Measurements from ENCODE around the gene PHF2.
"Not testable (repeated sequence)": the region's sequence is repeated elsewhere in the genome, so short reads cannot be mapped to it uniquely, and the experiment has no call there.

PHF2 gene

DNA sequence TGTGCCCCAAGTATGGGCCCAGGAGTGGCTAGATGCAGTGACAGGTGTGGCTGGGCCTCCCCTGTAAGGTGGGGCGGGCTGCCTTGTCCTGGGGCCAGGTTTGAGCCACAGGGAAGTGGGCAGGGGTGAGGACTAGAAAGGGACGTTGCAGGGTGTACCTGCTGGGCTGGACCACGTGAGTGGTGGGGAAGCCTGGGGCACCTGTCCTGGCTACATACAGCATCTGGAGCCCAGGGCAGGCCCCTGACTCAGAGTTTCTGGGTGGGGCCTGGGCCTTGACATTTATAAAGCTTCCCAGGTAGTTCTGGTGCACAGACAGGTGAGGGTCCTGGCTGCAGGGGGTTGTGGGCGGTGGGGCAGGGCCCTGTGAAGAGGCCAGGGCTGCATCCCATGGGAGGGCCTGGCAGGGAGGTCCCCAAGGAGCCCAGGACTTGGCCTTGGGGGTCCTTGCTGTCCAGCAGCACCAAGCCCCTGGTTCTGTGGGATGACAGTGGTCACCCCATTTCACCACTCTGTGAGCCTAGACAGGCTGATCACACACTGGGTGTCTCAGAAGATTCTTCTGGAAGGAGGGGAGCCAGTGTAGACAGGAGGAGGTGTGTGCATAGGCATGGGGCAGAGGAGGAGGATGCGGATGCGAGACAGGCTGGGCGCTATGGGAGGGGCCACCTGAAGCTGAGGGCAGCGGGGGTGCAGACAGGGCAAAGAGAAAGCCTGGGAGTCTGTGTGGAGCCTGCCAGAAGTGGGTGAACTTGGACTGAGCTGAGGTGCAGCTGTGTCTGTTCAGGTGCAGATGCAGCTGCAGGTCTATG, 94.0 kb downstream of the PHF2 start:
- Histone ChIP-seq H3K4me1 (ENCODE audit: control insufficient read depth in 1 of 2, insufficient read depth in 2 of 2, low read length in 2 of 2) (no peaks in the 10 kb centered on the region), H3K9ac (ENCODE audit: low read depth in 1 of 2, low read length in 2 of 2) (no peak overlapping the region), H3K4me3 (ENCODE audit: low read depth in 1 of 2, low read length in 2 of 2) (no peak overlapping the region), H3K36me3 (ENCODE audit: control insufficient read depth in 1 of 2, insufficient read depth in 2 of 2, low read length in 2 of 2) (peaks cover 17 to 39% of the 10 kb centered on the region in 2 donors), H3K9me3 (ENCODE audit: control insufficient read depth in 1 of 2, low read length in 2 of 2) (no peaks in the 10 kb centered on the region), H3K27me3 (ENCODE audit: control insufficient read depth in 1 of 2, insufficient read depth in 2 of 2, low read length in 2 of 2) (no peaks in the 10 kb centered on the region), H3K27ac (ENCODE audit: low read depth, low read length) (no peak overlapping the region)

DNA sequence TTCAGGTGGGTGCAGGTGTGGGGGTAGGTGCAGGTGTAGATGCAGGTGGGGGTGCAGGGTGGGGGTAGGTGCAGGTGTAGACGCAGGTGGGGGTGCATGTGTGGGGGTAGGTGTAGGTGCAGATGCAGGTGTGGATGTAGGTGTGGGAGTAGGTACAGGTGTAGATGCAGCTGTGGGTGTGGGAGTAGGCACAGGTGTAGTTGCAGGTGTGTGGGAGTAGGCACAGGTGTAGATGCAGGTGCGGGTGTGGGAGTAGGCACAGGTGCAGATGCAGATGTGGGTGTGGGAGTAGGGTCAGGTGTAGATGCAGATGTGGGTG, 94.6 kb downstream of the PHF2 start:
- Histone ChIP-seq H3K4me3 (ENCODE audit: low read depth in 1 of 2, low read length in 2 of 2) (no peak overlapping the region), H3K4me1 (ENCODE audit: control insufficient read depth in 1 of 2, insufficient read depth in 2 of 2, low read length in 2 of 2) (no peaks in the 10 kb centered on the region), H3K9me3 (ENCODE audit: control insufficient read depth in 1 of 2, low read length in 2 of 2) (no peaks in the 10 kb centered on the region), H3K36me3 (ENCODE audit: control insufficient read depth in 1 of 2, insufficient read depth in 2 of 2, low read length in 2 of 2) (peaks cover 14 to 39% of the 10 kb centered on the region in 2 donors), H3K27ac (ENCODE audit: low read depth, low read length) (no peak overlapping the region), H3K27me3 (ENCODE audit: control insufficient read depth in 1 of 2, insufficient read depth in 2 of 2, low read length in 2 of 2) (no peaks in the 10 kb centered on the region), H3K9ac (ENCODE audit: low read depth in 1 of 2, low read length in 2 of 2) (no peak overlapping the region)

DNA sequence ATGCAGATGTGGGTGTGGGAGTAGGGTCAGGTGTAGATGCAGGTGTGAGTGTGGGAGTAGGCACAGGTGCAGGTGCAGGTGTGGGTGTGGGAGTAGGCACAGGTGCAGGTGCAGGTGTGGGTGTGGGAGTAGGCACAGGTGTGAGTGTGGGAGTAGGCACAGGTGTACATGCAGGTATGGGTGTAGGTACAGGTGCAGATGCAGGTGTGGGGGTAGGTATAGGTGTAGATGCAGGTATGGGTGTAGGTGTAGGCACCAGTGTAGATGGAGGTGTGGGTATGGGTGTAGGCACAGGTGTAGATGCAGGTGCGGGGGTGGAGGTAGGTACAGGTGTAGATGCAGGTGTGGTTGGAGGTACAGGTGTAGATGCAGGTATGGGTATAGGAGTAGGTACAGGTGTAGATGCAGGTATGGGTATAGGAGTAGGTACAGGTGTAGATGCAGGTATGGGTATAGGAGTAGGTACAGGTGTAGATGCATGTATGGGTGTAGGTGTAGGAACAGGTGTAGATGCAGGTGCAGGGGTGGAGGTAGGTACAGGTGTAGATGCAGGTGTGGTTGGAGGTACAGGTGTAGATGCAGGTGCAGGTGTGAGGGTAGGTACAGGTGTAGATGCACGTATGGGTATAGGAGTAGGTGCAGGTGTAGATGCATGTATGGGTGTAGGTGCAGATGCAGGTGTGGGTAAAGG, 96.1 kb downstream of the PHF2 start:
- not testable (repeated sequence) for H3K27me3 ChIP-seq (ENCODE audit: control insufficient read depth in 1 of 2, insufficient read depth in 2 of 2, low read length in 2 of 2); H3K9me3 ChIP-seq (ENCODE audit: control insufficient read depth in 1 of 2, low read length in 2 of 2); H3K4me1 ChIP-seq (ENCODE audit: control insufficient read depth in 1 of 2, insufficient read depth in 2 of 2, low read length in 2 of 2); H3K27ac ChIP-seq (ENCODE audit: low read depth, low read length); H3K9ac ChIP-seq (ENCODE audit: low read depth in 1 of 2, low read length in 2 of 2); H3K4me3 ChIP-seq (ENCODE audit: low read depth in 1 of 2, low read length in 2 of 2)
- H3K36me3 ChIP-seq (ENCODE audit: control insufficient read depth in 1 of 2, insufficient read depth in 2 of 2, low read length in 2 of 2): peaks cover 11 to 49% of the 10 kb centered on the region in 2 donors

DNA sequence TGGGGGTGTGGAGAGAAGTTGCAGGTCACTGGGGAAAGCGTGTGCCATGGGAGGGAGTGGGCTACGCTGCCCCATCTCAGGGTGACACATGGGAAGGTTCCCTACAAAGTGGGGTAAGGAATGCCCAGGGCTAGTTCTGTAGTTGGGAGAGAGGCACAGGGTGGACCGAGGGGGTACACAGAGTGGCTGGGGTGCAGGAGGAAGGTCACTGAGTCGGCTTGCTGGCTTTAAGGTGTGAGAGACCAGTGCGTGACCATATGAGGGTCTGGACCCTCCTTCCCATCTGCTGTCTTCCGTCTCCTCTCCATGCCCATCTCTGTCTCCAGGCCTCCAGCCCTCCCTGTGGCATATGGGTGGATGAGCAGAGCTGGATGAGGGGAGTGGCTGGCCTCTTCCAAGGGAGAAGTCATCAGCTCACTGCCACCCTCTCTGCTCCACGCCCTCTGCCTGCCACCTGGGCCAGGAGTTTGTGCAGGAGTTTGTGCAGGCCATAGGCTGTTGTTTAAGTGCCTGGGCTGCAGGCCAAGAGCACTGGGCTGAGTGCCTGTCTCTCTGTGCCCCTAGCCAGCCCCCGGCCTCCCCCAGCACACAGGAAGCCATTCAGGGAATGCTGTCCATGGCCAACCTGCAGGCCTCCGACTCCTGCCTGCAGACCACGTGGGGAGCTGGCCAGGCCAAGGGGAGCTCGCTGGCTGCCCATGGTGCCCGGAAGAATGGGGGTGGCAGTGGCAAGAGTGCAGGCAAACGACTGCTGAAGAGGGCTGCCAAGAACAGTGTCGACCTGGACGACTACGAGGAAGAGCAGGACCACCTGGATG, 96.8 kb downstream of the PHF2 start:
- H3K36me3 ChIP-seq (ENCODE audit: control insufficient read depth in 1 of 2, insufficient read depth in 2 of 2, low read length in 2 of 2): peaks cover 11 to 55% of the 10 kb centered on the region in 2 donors
- no peaks in the 10 kb centered on the region for H3K27me3 ChIP-seq (ENCODE audit: control insufficient read depth in 1 of 2, insufficient read depth in 2 of 2, low read length in 2 of 2)
- no peak overlapping the region for H3K9ac ChIP-seq (ENCODE audit: low read depth in 1 of 2, low read length in 2 of 2)
- no peak overlapping the region for H3K4me3 ChIP-seq (ENCODE audit: low read depth in 1 of 2, low read length in 2 of 2)
- no peaks in the 10 kb centered on the region for H3K4me1 ChIP-seq (ENCODE audit: control insufficient read depth in 1 of 2, insufficient read depth in 2 of 2, low read length in 2 of 2)
- H3K27ac ChIP-seq (ENCODE audit: low read depth, low read length): no peak overlapping the region
- no peaks in the 10 kb centered on the region for H3K9me3 ChIP-seq (ENCODE audit: control insufficient read depth in 1 of 2, low read length in 2 of 2)

DNA sequence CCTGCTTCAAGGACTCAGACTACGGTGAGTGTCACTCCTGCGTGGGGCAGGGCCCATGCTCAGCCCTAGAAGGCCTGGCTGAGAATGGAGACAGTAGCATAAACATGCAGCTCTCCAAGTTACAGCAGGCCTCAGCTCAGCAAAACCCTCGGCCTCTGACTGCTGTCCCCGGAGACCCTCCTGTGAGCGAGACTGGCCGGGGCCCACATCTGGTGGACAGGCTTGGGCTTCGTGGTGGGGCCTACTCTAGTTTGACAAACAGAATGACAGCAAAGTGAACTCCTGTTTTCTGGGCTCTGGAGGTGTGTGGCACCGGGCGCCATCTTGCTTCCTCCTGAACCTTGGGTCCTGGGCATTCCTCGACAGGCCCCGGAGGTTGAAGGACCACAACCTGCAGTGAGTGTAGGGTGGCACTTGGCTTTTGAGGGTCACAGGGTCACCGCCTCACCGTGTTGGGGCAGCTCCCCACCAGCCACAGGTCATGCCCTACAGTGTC, 97.5 kb downstream of the PHF2 start:
- peaks cover 11 to 58% of the 10 kb centered on the region in 2 donors for H3K36me3 ChIP-seq (ENCODE audit: control insufficient read depth in 1 of 2, insufficient read depth in 2 of 2, low read length in 2 of 2)
- H3K4me1 ChIP-seq (ENCODE audit: control insufficient read depth in 1 of 2, insufficient read depth in 2 of 2, low read length in 2 of 2): no peaks in the 10 kb centered on the region

DNA sequence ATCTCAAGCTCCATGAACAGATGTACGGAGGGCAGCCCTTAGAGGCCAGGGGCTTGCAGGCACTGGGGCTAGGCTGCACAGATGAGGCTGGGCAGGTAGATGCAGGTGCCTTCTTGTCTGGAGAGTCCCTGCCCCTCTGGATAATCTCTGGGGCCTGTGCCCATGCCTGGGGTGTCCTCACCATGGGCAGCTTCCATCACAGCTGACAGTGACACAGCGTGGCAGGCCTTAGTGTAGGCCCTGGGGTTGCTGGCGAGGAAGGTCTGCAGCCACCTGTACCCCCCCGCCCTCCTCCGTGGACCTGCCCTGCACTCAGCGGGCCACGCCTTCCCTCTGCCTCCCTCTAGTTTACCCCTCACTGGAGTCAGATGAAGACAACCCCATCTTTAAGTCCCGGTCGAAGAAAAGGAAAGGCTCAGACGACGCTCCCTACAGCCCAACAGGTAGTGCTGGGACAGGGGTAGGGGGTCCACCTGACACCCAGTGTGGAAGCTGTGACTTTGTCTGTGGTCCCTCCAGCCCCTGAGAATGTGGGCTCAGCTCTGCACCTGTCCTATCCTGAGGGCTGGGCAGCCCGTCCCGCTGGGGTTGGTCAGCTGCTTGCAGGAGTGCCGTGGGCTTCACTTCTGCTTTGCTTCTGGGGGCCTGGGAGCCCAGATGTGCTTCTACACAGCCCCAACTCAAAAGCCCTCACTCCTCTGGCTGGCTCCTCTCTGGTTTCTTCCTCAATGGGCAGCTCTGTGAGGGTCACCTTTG, 98.4 kb downstream of the PHF2 start:
- Histone ChIP-seq H3K36me3 (ENCODE audit: control insufficient read depth in 1 of 2, insufficient read depth in 2 of 2, low read length in 2 of 2) (peaks cover 11 to 58% of the 10 kb centered on the region in 2 donors), H3K4me3 (ENCODE audit: low read depth in 1 of 2, low read length in 2 of 2) (no peak overlapping the region), H3K9me3 (ENCODE audit: control insufficient read depth in 1 of 2, low read length in 2 of 2) (no peaks in the 10 kb centered on the region), H3K27ac (ENCODE audit: low read depth, low read length) (no peak overlapping the region), H3K9ac (ENCODE audit: low read depth in 1 of 2, low read length in 2 of 2) (no peak overlapping the region), H3K4me1 (ENCODE audit: control insufficient read depth in 1 of 2, insufficient read depth in 2 of 2, low read length in 2 of 2) (no peaks in the 10 kb centered on the region), H3K27me3 (ENCODE audit: control insufficient read depth in 1 of 2, insufficient read depth in 2 of 2, low read length in 2 of 2) (no peaks in the 10 kb centered on the region)

More for the DNA sequence above, 97.5 kb downstream of the PHF2 start:
- H3K9me3 ChIP-seq (ENCODE audit: control insufficient read depth in 1 of 2, low read length in 2 of 2): no peaks in the 10 kb centered on the region
- H3K4me3 ChIP-seq (ENCODE audit: low read depth in 1 of 2, low read length in 2 of 2): no peak overlapping the region
- H3K27ac ChIP-seq (ENCODE audit: low read depth, low read length): no peak overlapping the region
- H3K9ac ChIP-seq (ENCODE audit: low read depth in 1 of 2, low read length in 2 of 2): no peak overlapping the region
- H3K27me3 ChIP-seq (ENCODE audit: control insufficient read depth in 1 of 2, insufficient read depth in 2 of 2, low read length in 2 of 2): no peaks in the 10 kb centered on the region

DNA sequence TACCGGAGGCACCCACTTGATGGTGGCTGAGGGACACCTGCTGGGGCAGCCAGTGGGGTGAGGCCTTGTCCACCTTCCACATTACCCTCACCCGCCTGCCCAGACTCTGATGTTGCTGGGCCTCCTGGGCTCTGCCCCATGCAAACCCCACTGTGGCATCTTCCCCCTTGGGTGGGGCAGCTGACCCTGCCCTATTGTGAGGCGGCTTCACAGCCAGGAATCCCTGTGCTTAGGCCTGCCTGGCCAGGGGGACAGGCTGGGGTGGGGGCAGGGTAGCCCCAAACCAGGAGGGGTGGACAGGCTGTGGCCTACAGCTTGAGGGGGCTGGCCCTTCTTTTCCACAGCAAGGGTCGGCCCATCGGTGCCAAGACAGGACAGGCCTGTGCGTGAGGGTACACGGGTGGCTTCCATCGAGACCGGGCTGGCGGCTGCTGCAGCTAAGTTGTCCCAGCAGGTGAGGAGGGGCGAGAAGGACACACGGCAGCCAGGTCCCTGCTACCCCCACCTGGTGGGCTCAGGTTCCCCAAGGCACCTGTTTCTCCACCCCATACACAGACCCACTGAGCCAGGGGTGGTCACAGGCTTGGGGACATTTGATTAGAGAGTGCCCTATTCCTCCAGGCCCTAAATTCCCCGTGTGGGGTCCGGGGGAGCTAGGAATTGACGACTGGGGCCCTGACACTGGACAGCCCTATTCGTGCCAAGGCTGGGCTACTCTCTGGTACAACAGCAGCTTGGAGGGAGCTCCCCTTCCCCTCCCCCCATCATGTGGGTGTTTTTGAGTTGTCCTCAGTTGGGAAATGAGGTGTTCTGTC, 99.2 kb downstream of the PHF2 start:
- no peaks in the 10 kb centered on the region for H3K9me3 ChIP-seq (ENCODE audit: control insufficient read depth in 1 of 2, low read length in 2 of 2)
- peaks cover 11 to 58% of the 10 kb centered on the region in 2 donors for H3K36me3 ChIP-seq (ENCODE audit: control insufficient read depth in 1 of 2, insufficient read depth in 2 of 2, low read length in 2 of 2)
- H3K4me1 ChIP-seq (ENCODE audit: control insufficient read depth in 1 of 2, insufficient read depth in 2 of 2, low read length in 2 of 2): no peaks in the 10 kb centered on the region
- no peak overlapping the region for H3K4me3 ChIP-seq (ENCODE audit: low read depth in 1 of 2, low read length in 2 of 2)
- no peak overlapping the region for H3K9ac ChIP-seq (ENCODE audit: low read depth in 1 of 2, low read length in 2 of 2)
- no peak overlapping the region for H3K27ac ChIP-seq (ENCODE audit: low read depth, low read length)
- no peaks in the 10 kb centered on the region for H3K27me3 ChIP-seq (ENCODE audit: control insufficient read depth in 1 of 2, insufficient read depth in 2 of 2, low read length in 2 of 2)

DNA sequence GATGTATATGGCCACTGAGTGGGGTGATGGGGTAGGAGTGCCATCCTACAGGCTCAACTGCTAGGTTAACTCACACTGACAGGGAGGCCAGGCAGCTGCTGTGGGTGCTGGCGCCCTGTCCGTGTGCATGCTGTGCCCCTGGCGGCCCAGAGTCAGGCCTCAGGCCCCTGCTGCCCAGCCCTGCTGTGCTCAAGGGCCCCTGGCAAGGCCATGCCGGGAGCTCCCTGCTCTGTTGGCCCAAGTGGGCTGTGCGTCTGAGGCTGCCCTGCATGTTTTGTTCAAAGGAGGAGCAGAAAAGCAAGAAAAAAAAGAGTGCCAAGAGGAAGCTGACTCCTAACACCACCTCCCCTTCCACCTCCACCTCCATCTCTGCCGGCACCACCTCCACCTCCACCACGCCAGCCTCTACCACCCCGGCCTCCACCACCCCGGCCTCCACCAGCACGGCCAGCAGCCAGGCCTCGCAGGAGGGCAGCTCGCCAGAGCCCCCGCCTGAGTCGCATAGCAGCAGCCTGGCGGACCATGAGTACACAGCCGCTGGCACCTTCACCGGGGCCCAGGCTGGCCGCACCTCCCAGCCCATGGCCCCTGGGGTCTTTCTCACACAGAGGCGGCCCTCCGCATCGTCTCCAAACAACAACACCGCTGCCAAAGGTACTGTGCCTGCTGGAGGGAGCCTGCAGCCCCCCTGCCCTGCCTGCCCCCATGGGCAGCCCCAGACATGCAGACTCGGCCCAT, 100.1 kb downstream of the PHF2 start:
- no peak overlapping the region for H3K4me3 ChIP-seq (ENCODE audit: low read depth in 1 of 2, low read length in 2 of 2)
- no peak overlapping the region for H3K27ac ChIP-seq (ENCODE audit: low read depth, low read length)
- no peaks in the 10 kb centered on the region for H3K27me3 ChIP-seq (ENCODE audit: control insufficient read depth in 1 of 2, insufficient read depth in 2 of 2, low read length in 2 of 2)
- H3K9ac ChIP-seq (ENCODE audit: low read depth in 1 of 2, low read length in 2 of 2): no peak overlapping the region
- peaks cover 11 to 58% of the 10 kb centered on the region in 2 donors for H3K36me3 ChIP-seq (ENCODE audit: control insufficient read depth in 1 of 2, insufficient read depth in 2 of 2, low read length in 2 of 2)
- no peaks in the 10 kb centered on the region for H3K9me3 ChIP-seq (ENCODE audit: control insufficient read depth in 1 of 2, low read length in 2 of 2)
- H3K4me1 ChIP-seq (ENCODE audit: control insufficient read depth in 1 of 2, insufficient read depth in 2 of 2, low read length in 2 of 2): no peaks in the 10 kb centered on the region
